Lower leg skin (tissue), 4 donors: ENCODE data around the gene RFC2. TPM values are rescaled to one million over a fixed set of nuclear protein-coding genes. Genes with fewer than 3 reads are reported as not detected.

Source experiments
- DNase-seq, 2 donors: peaks; one replicate each; pipeline ENCODE4 v3.0.0-alpha.2; 2019; ENCODE audit warnings: low spot score in 2 of 2
- H3K4me3 ChIP-seq: fragments of 200-600 bp; sonication (generic); 2 replicates; pipeline ENCODE4 v1.5.1; 2017; ENCODE audit warnings: mild to moderate bottlenecking, low read depth; ENCODE audit not compliant: poor library complexity, severe bottlenecking
- POLR2A ChIP-seq, 2 donors: fragments of 450-650 bp; IDR thresholded peaks; one replicate each; pipeline ENCODE4 v1.6.1; 2016 to 2017; ENCODE audit warnings: antibody characterized with exemption in 2 of 2, mild to moderate bottlenecking in 1 of 2, moderate library complexity in 1 of 2
- WGBS, 2 donors: methylation state at CpG; one replicate each; pipeline ENCODE4 v1.1.5; 2018; 5-methylcytosine and 5-hydroxymethylcytosine counted together
- intact Hi-C: fragments of 100-400 bp; cut with DNase I; formaldehyde crosslinking; loops from one replicate; pipeline ENCODE4 v1.15.0; 2023; ENCODE audit warnings: low total_unique reads
- total RNA-seq, 4 donors: library from RNA; depleted of rRNA; stranded (reverse); fragments of >200 nt; gene quantifications; one replicate each; pipeline ENCODE4 v1.1.0, GENCODE V29; 2016
- TF ChIP-seq, protein P1 (sequence below), 3 donors: fragments of 450-650 bp; IDR thresholded peaks; one replicate each; pipeline ENCODE4 v1.5.1; 2016; ENCODE audit warnings: antibody characterized with exemption in 3 of 3, mild to moderate bottlenecking in 3 of 3, moderate library complexity in 2 of 3

Gene RFC2
- total RNA-seq, 4 donors from 2014 or later, result 15.3 to 26.5 (median 23.9) TPM

DNA sequence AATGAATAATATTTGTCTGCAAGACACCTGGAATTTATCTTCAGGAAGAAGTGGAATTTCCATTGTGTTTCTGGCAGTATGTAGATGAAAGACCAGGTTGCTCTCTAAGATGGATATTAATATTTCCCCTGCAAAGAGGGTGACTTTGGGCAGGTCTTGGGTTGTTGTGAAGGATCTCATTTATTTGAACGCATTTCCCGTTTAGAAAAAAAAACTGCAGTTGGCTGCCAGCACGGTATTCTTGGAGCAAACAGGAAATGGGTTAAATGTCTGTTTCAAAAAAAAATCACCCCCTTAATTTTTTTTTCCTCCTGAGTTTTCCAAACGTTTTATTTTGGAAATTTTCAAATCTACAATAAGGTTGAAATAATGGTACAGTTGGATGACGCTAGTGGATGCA is 68.6 kb downstream of the RFC2 start:
- WGBS, 2 donors, result 11 to 14% methylated on average over 5 of the region's 5 CpGs
- intact Hi-C loops, result no loop called here
- no peak overlapping the region for H3K4me3 ChIP-seq

DNA sequence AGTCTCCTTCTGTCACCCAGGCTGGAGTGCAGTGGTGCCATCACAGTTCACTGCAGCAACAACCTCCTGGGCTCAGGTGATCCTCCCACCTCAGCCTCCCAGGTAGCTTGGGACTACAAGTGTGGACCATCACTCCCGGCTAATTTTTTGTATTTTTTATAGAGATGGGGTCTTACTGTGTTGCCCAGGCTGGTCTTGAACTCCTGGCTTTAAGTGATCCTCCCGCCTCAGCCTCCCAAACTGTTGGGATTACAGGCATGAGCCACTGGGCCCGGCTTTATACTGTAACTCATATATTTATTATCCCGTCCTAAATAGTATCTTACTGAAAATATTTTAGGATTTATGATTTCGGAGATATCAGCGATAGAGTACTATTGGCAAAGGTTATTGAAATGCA is 69.2 kb downstream of the RFC2 start:
- intact Hi-C loops, result no loop called here
- no peak for TF ChIP-seq POLR2A (IDR thresholded peaks at IDR 0.05)
- WGBS, 2 donors, result 84 to 87% methylated on average over 6 of the region's 6 CpGs
- no peak overlapping the region for H3K4me3 ChIP-seq
- DNase-seq, result no peak

More for the DNA sequence above, 68.6 kb downstream of the RFC2 start:
- DNase-seq, result no peak
- TF ChIP-seq POLR2A (IDR thresholded peaks at IDR 0.05), result no peak
- TF ChIP-seq, protein P1, sequence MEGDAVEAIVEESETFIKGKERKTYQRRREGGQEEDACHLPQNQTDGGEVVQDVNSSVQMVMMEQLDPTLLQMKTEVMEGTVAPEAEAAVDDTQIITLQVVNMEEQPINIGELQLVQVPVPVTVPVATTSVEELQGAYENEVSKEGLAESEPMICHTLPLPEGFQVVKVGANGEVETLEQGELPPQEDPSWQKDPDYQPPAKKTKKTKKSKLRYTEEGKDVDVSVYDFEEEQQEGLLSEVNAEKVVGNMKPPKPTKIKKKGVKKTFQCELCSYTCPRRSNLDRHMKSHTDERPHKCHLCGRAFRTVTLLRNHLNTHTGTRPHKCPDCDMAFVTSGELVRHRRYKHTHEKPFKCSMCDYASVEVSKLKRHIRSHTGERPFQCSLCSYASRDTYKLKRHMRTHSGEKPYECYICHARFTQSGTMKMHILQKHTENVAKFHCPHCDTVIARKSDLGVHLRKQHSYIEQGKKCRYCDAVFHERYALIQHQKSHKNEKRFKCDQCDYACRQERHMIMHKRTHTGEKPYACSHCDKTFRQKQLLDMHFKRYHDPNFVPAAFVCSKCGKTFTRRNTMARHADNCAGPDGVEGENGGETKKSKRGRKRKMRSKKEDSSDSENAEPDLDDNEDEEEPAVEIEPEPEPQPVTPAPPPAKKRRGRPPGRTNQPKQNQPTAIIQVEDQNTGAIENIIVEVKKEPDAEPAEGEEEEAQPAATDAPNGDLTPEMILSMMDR (IDR thresholded peaks at IDR 0.05), result no peak

DNA sequence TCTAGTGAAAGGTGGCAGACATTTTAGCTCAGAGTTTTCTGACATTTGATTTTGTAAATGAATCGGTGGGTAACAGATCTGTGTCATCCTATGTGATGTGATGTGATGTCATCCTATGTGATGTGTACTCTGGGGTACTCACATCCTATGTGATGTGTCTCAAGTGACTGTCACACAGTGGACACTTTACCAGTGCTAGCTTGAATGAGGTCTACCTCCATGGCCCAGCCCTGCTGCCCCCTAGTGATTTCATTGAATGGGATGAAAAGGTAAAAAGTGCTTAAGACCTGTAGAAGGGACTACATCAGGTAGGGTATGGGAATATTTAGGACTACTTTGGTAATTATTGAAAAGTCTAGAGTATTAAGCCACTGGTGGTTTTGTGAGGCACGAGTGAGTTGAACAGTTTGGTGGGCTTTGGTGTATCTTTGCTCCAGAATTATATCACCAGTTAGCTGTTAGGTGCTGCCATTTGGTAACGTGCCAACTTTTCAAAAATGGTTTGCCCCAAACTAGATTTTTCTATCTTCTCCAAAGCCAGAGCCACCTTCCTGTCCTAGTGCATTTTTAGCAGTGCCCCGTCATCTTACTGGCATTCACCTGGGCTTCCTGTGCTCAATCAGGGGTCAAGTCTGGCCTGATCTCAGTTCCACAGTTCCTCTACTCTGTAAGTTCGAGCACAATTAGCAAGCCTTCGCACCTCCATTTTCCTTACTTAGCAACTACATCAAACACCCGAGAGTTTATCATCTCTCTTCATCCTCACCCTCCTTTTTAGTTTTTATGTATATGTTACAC is 70.3 kb downstream of the RFC2 start:
- intact Hi-C loops, result no loop called here
- TF ChIP-seq, protein P1 (IDR thresholded peaks at IDR 0.05), result no peak
- TF ChIP-seq POLR2A (IDR thresholded peaks at IDR 0.05), result no peak
- no peak overlapping the region for H3K4me3 ChIP-seq
- DNase-seq, result no peak
- WGBS, 2 donors, result 60 to 64% methylated on average over 7 of the region's 7 CpGs

DNA sequence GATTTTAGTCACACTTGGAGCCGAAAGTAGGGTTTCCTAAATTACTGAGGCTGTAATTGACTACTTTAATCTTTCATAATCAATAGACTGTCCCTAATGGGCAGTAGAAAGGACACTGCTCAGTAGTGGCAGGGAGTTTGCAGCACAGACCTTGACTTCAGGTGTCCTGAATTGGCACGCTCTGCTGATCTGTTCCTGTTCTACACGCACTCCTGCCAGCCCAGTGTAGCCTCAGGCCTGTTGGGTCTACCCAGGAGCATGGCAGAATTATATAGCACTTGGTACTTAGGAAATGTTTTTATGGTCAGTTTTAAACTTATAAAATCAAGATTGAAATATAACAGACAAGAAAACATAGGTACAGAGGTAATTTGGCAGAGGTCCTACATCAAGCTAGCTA is 71.1 kb downstream of the RFC2 start:
- TF ChIP-seq, protein P1 (IDR thresholded peaks at IDR 0.05), result no peak
- TF ChIP-seq POLR2A (IDR thresholded peaks at IDR 0.05), result no peak
- H3K4me3 ChIP-seq, result no peak overlapping the region
- intact Hi-C loops, result no loop called here
- 45 to 55% methylated on average over 3 of the region's 3 CpGs for WGBS, 2 donors
- no peak for DNase-seq

DNA sequence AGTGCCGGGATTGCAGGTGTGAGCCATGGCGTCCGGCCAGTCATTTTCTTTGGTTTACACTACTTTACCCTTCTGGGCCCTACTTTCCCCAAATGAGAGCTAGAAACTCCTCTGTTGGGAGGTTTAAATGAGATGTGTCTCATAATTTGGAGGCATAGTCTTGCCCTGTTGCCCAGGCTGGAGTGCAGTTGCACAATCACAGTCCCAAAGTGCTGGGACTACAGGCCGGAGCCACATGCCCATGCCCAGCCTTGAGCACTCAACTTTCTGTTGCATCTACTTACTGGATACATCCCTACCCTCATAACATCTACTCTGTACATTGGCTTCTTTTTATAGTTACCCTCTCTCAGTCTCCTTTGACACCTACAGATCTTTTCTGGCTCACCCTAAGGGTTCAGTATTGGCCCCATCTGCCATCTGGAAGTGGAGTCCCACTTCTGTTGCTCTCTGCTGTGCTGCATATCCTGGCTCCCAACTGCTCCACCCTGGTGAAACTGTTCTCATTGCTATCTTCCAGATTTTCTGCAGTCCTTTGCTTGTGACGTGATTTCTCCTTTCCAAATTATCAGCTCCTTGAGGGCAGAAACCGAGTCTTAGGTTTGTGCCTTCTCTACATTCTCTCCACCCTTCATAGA is 71.6 kb downstream of the RFC2 start:
- TF ChIP-seq, protein P1 (IDR thresholded peaks at IDR 0.05), result no peak
- no peak for TF ChIP-seq POLR2A (IDR thresholded peaks at IDR 0.05)
- no peak overlapping the region for H3K4me3 ChIP-seq
- intact Hi-C loops, result no loop called here
- 68 to 69% methylated on average over 6 of the region's 6 CpGs for WGBS, 2 donors
- no peak for DNase-seq

DNA sequence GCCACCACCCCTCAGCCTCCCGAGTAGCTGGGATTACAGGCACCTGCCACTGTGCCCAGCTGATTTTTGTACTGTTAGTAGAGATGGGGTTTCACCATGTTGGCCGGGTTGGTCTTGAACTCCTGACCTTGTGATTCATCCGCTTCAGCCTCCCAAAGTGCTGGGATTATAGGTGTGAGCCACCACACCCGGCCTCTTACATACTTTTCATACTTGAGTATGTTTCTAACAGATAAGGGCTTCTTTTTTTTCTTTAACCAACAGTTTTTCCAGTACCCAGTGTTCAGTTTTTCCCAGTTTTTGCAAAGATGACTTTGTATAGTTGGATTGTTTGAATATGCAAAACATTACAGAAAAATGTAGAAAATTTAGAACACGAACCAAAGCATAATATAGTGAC is 72.4 kb downstream of the RFC2 start:
- TF ChIP-seq, protein P1 (IDR thresholded peaks at IDR 0.05), result no peak
- TF ChIP-seq POLR2A (IDR thresholded peaks at IDR 0.05), result no peak
- H3K4me3 ChIP-seq, result no peak overlapping the region
- 69 to 73% methylated on average over 5 of the region's 5 CpGs for WGBS, 2 donors
- DNase-seq, result no peak
- intact Hi-C loops, result no loop called here
